A204.1 (cell line): ENCODE results near the gene COL23A1.
"Not testable (repeated sequence)": the region's sequence is repeated elsewhere in the genome, so short reads cannot be mapped to it uniquely, and the experiment has no call there.

Source experiments
- FAIRE-seq: peaks from 2 replicates; lab custom pipeline; 2012; peaks lifted over from hg19 to GRCh38; lab: Jason Lieb, UNC

COL23A1 gene

DNA sequence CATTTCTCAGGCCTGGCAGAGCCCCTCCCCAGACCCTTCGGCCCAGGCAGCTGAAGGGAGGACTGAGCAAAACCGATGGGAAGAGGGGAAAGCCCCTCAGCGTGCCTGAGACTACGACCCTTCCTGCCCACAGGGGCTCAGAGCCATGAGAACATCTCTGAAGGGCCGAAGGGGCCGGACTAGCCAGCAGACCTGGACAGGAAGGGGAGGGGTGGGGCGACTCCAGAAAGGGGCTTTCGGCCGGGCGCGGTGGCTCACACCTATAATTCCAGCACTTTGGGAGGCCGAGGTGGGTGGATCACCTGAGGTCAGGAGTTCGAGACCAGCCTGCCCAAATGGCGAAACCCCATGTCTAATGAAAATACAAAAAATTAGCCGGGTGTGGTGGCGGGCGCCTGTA lies 271.8 kb downstream of the COL23A1 start:
- FAIRE-seq: no peak

DNA sequence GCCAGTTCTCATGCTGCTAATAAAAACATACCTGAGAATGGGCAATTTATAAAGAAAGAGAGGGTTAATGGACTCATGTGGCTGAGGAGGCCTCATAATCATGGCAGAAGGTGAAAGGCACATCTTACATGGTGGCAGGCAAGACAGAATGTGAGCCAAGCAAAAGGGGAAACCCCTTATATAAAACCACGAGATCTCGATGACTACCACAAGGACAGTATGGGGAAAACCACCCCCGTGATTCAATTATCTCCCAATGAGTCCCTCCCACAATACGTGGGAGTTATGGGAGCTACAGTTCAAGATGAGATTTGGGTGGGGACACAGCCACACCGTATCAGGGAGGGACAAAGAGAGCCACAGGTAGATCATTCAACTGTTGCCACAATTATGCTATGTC lies 272.5 kb downstream of the COL23A1 start:
- not testable (repeated sequence) for FAIRE-seq

DNA sequence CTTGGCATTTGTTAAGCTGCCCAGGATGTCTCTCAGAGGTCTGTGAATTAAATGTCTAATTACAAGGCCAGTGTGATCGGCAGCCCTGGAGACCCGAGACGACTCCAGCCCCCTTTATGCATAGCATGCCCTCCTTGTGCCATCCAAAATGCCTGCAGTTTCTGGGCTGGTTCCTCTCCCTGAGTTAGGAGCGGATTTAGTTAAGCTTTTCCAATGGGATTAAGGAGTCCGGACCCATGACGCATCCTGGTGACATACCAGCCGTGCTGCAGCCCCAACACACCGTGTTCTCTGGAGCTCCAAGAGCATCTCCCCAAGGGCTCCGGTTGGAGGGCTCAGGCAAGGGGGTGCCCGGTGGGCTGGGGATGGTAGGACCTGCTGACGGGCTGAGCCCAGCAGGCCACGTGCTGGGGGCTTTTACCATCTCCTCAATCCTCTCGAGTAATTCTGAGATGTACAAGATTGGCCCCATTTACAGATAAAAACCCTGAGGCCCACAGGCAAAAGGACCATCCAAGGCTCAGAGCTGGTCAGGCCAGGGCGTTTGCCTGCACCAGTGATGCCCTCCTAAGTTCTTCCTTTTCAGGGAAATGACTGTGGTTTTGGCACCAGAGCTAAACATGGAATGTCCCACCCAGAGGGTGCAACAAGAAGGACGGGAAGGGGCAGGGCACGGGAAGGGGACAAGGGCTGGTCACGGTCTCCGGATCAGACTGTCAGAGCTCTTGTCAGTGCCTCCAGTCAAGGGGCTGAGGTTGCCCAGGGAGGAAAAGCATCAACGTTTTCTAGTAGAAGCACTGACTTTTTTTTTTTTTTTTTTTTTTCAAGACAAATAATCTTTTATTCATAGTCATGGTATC lies 275.0 kb downstream of the COL23A1 start:
- FAIRE-seq: no peak

DNA sequence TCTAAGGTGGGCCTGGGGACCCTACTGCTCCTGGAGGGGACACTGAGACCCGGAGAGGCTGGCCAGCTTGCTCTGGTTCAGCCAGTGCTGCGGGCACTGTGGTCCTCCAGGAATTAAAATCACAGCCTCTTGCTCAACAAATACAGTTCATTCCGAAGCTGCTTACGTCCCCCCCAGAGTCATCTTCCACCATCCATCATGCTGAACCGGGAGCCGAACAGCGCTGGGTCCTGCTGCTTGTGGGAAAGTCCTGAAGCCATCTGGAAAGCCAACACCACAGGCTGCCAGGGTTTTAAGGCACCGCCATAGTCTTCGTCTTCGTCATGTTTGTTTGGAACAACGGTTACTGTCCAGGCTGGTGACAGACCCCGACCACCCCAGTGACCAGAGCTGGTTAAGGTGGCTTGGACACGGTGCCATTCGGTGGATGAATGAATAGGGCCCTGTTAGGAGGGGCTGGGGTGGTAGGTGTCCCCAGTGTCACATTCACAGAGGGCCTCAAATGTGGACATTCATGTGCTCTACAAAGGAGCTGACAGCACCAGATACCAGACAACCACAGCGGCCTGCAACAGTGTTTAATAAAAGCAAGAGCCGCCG lies 276.0 kb downstream of the COL23A1 start:
- FAIRE-seq: no peak

DNA sequence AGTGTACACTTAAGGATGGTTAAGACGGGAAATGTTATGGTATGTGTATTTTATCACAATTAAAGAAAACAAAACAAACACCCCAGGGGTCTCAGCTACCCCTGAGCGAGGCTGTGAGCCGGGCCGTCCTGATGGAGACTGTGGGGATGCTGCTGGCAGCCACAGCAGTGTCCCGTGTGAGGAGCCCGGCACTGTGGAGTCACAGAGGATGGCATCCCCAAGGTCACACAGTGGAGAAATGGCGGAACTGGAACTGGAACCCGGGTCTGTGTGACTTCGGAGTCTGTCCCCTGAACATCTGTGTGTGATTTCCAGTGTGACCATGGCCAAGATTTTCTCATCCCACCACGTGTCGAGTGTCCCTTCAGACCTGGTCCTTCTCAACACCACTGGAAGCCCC lies 276.9 kb downstream of the COL23A1 start:
- FAIRE-seq: no peak

DNA sequence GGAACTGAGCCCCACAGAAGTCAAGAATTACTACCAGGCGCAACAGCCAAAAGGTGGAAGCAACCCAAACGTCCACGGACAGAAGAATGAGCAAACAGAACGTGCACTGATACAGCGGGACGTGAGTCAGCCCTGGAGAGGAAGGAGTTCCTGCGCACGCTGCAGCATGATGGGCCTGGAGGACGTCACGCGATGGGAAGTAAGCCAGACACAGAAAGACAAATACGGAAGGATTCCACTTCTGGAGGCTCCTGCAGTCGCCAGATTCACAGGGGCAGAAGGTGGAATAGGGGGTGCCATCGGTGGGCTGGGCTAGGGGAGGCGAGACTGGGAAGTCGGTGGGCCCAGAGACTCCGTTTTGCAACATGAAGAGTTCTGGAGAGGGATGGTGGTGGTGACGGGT lies 277.3 kb downstream of the COL23A1 start:
- no peak for FAIRE-seq

DNA sequence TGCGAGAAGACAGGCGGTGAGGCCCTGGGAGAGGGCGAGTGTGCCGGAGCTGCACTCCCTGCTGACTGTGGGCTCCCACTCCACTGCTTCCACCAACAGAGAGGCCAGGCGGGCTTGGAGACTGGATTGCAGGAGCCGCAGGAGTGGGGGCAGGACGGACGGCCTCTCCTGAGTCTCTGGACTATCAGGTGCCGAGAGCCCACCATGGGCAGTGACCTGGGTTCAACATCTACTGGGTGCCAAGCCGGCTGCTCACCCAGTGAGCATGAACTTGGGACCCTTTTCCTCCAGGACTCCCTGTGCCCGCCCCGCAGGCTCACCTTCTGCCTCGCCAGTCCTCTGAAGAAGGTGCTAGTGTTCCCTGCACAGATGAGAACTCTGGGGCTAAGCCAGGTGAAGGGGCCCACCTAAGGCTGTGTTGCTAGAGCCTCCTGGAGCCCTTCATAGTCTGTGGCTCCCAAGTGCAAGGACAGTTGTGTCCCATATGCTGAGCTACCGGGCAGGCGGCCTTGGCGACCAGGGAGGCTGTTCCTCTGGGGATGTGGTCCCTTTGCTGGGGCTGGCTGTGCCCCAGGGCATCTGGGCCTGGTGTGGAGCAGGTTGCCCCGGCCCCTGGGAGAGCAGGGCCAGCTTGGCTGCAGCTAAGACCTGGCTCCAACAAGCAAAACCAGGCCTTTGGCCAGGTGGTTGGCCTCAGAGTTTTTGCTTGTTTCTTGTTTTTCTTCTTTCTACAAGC lies 279.9 kb downstream of the COL23A1 start:
- FAIRE-seq: no peak

DNA sequence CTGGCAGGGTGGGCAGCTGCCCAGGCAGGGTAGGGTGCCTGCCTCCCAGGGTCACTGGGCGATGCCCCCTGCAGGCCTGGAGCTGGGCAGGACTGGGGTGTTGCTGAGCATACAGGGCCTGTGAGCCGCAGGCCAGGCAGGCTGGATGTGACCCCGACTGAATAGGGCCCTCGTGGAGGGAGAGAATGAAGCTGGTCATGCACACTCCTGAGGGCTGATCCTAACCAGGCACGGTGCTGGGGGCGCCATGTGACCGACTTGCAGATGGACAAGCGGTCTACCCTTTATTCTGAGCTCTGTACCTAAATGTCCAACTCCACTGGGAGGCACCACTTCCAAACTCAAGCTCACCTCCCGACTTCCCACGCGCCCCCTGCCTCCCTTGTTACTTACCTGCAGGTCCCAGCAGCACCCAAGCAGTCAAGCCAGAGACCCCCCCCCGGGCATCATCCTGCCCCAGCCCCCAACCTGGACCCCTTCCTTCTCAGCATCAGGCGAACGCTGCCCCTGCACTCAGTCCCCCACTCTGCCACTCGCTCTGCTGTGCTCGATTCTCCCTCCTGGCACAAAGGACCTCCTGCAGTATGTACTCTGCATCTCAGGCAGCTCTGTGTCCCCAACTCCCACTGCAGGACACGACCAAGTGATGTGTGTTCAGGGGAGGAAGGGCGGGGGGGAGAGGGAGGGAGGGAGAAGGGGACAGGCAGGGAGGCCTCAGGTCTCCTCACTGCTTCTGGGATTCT lies 280.8 kb downstream of the COL23A1 start:
- no peak for FAIRE-seq

DNA sequence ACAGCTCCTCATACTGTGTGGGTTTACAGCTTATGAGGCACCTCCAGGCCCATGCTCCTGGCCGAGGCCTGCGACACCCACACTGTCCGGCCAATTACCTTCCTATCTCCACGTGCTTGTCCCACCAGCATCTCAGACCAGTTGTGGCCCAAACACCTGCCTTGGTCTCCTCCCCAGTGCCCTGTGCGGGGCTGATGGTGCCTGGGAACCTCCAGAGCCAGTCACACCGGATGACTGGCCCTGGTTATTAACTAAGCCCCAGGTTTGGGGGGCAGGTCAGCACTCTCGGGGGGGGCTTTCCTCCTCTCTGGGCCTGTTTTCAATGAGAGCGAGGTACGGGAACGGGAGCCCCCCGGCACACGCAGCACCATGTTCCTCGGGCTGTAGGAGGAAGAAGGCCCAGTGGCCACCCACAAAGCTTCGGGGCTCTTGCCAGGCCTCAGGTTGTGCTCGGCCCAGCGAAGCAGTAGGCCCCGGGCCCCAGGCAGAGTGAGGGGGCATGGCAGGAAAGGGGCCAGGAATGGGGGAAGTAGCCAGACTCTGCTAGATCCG lies 281.6 kb downstream of the COL23A1 start:
- no peak for FAIRE-seq

DNA sequence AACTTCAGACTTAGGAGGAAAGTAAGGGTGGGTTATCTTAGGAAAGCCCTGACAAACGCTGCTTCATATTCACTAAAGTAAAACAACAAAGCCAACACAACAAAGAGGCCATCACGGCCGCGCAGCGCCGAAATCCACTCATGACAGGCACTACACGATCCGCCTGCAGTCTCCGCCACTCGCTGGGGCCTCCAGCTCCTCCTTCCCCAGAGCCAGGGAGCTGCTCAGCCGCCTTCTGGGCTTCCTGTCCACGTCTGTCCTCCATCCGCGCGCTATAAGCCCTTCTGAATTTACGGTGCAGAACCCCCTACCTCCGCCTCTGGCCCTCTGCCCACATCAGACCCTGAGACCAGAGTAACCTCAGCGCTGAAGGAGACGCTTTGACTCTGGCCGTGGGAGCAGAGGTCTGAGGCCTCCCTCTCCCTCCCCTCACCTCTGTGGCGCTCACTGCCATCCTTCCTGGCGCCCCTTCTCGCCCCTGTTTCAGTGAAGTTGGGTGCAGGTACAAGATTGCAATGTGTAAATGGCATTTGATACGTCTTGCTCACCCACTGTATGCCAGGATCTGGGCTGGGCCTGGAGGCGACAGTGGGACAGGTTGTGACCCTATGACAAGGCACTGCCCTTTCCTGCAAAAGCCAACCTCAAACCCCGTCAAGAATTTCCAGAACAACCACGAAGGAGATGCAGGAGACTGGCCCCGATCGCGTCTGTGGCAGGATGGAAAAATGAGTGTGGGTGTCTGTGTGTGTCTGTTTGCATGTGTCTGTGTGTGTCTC lies 282.7 kb downstream of the COL23A1 start:
- FAIRE-seq: no peak

DNA sequence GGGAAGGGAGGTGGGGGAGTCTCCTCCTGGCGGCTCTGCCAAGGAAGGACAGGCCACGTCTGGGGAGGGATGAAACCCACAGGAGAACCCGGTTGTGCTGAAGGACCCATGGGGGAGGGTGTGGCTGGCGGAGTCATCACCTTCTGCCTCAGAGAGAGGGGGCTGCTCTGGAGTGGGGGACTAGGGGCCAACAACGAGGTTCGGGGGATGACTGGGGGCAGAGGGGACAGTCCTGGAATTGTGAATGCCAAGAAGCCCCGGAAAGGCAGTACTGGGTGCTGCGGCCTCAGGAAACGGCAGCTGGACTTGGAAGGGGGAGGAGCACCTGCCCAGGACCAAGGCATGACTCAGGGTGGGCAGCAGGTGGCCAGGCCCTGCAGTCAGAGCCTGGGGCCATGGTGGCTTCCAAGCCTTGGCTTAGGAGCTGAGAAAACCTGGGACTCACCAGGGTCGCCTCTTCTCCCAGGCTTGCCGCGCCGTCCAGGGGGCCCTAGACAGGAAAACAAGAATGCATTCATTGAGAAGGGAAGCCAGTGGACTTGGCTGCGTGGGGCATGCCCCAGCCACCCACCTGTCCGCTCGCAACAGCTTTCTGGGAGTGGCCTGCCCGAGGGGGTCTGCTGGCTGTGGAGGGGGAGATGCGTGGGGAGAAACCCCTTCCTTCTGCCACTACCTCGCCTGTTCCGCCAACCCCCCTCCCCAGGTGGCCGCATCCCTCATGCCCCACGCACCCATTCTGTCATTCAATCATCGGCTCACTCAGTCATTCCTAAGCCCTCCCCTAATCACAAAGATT lies 283.6 kb downstream of the COL23A1 start:
- no peak for FAIRE-seq

DNA sequence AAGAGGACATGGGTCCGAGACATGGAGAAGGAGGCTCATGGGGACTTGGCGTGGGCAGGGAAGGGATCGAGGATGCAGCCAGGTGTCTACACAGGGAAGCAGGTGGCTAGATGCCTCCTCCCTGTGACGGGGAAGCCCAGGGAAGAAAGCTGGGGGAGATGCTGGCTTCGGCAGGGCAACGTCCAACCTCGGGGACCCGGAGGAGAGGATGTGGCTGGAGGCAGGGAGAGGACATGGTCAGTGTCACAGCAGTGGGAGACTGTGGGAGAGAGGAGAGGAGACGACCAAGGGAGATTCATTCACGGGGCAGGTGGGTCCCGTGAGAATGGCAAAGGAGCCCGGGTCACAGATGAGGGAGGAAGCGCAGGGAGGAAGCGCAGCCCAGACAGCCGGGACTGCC lies 284.4 kb downstream of the COL23A1 start:
- FAIRE-seq: no peak

DNA sequence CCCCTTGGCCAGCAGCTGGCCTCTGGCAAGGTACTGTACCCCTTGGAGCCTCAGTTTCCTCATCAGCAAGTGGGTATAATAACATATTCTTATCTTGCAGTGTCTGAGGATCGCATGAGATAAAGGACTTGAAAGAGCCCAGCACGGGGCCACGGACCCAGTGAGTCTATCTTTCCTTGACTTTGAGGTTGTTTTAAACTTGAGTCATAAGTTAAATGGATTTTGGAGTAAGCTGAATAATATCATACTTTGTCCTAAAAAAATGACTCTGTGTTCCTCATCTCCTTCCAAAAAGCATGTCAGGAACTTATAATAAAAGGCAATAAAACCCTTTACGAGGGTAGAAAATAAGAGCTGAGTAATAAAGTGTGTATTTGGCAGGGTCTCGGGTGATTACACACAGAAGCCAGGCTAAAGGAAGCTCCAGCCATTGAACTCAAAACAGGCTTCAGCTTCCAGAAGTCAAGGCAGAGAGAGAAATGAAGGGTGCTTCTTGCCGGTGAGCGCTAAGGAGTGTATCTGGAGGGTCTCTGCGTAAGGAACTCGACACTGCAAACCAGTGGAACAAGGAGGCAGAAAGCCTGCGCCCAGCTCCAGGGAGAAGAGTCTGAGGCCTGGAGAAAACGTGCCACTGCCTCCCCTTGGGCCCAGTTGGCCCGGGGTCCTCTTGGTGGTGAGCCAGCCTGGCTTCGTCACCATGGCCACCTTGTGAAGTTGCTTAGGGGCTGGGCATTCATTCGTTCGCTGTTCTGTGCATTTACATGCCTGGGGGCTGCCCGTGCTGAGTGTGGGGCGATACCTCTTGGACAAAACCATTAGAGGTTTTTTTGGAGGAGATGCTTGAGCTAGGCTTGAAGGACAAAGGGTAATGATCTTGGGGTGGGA lies 285.2 kb downstream of the COL23A1 start:
- no peak for FAIRE-seq

DNA sequence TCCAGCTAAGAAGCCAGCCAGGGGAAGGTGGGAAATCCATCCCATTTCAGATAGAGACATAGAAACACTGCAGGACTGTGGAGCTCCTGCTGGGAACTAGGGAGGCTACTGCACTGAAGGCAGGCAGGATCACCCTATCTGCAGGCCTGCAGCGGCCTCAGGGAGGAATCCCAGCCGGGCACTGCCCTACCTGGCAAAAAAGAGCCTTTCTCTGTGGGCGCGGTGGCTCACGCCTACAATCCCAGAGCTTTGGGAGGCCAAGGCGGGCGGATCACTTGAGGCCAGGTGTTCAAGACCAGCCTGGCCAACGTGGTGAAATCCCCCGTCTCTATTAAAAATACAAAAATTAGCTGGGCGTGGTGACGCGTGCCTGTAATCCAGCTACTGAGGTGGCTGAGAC lies 286.2 kb downstream of the COL23A1 start:
- no peak for FAIRE-seq

DNA sequence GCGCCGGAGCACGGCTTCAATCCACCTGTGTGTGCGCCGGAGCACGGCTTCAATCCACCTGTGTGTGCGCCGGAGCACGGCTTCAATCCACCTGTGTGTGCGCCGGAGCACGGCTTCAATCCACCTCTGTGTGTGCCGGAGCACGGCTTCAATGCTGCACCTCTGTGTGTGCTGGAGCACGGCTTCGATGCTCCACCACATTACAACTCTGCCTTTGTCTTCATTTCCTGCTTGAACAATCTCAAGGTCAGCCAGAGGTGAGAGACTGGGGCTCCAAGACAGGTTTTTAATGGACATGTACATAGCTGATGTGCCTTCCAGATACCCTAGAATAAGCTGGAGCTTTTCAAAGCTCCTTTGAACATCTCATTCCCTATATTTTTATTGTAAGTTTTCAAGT lies 287.9 kb downstream of the COL23A1 start:
- not testable (repeated sequence) for FAIRE-seq

DNA sequence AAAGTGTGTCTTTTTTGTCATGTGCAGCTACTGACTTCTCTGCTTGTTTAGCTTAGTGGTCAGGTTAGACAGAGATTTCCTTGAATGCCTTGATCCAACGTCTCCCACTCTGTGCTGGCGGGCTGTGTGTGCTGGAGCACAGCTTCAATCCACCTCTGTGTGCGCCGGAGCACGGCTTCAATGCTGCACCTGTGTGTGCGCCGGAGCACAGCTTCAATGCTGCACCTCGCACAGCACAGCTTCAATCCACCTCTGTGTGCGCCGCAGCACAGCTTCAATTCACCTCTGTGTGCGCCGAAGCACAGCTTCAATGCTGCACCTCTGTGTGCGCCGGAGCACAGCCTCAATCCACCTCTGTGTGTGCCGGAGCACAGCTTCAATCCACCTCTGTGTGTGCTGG lies 288.6 kb downstream of the COL23A1 start:
- no peak for FAIRE-seq

DNA sequence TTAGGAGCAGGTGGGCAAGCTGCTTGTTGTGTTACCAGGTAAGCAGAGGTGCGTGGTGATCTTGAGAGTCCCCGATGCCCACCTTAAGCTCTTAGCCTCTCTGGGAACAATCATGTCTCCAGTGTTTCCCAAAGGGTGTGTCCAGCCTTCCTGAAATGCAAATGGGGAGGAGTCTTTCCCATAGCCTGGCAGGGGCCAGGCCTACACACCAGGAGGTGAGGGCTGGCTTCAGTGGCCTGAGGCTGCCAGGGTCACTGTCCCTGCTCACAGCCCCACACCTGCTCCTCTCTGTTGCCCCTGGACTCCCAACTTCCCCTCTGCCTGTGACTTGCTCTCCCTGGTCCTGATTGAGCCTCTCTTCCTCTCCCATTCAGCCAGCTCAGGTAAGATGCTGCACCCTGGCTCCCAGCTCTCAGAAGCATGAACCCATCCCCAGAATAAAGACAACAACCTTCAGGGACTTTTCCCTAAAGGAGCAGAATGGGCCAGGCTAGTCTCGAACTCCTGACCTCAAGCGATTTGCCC lies 291.8 kb downstream of the COL23A1 start:
- no peak for FAIRE-seq

DNA sequence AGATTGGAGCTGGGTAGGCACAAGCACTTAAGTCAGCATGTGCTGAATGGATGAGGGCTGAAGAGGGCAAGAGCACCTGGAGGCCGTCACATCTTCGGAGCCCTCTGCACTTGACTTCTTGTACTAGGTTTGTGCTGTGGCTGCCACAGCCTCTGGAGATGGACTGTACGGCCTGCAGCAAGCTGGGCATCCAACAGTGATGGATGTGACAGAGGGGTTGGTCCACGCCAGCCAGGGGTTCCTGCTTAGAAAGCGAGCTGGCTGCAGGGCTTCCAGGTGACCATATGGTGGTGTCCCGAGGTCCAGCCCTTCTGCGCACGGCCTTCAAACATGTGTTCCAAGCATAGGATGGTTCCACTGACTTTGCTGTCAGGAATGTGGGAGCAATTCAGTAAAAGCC lies 292.4 kb downstream of the COL23A1 start:
- no peak for FAIRE-seq

DNA sequence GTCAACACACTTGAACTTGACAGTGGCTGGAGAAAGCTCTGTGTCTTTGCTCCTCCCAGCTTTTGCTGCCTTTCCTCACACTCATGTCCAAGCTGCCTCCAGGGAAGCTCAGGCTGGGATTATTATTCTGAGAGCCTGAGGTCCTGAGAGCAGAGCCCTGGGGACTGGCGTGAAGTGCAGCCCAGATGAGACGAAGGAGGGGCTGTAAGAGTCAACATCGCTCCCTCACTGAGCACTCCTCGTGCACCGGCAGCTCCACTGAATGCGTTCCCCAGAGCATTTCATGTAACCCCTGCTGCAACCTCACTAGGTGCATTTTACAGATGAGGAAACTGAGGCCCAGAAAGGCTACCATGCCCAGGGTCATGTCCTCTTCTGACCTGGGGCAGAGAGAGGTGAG lies 294.1 kb downstream of the COL23A1 start:
- no peak for FAIRE-seq
